ENCODE data around the gene INKA2.

Gene INKA2

DNA sequence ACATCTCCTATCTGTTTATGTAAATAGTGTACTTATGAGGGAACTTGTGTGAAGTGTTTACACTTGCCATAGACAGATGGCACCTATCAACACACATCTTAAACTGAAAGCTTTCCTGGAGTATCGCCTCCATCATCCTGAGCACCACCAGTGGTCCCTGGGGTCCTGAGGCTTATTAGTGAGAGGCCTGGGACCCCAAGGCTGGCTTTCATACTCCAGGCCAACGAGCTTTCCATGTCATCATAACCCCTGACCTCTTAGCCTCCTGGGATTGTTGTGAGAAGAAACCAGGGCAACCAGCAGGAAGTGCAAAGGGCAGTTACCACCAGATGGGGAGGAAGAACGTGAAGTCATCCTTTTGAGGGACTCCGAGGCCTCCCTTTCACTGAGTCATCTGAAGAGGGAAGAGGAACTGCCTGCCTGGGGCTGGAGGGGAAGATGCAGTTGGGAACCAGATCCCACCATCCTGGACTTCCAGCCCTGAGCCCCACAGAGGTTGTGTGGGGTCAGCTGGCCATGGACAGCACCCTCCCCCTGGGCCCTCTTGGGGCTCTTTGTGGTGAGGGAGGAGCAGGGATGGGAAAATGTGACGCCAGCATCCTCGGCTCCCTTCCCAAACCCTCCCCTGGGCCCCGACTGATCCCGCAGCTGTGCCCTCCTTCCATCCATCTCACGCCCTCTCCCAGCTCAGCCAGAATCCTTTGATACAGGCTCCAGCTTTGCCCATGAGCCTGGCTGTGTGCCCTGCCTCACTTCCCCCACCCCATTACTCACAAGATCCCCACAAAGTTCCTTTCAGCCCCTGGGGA lies 5.8 kb downstream of the INKA2 start:
- in situ Hi-C loops (cut with MboI; ENCODE audit: low sequenced_read_pairs), result no loop called here

GRCh38 chr1:111732718-111733117 lies 6.5 kb downstream of the INKA2 start:
- in situ Hi-C loops (cut with MboI; ENCODE audit: low sequenced_read_pairs), result no loop called here

GRCh38 chr1:111731956-111732355 lies 7.2 kb downstream of the INKA2 start:
- in situ Hi-C loops (cut with MboI; ENCODE audit: low sequenced_read_pairs), result no loop called here

DNA sequence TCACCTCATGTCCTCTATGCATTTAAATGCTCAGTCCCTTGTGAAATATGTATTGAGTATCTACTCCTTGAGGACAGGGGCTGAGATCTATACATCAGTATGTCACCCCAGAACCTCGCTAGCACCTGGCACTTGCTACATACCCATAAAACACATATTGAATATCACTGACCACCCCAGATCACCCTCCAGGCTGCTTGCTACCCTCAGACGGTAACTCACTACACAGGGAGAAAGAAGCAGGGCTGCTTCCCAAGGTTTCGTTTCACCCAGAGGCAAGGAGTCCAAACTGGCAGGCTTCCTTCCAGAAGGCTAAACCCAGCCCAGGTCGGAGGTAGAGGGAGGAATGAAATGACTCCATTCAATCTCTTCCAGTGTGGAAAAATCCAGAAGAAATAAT lies 8.5 kb downstream of the INKA2 start:
- in situ Hi-C loops (cut with MboI; ENCODE audit: low sequenced_read_pairs), result no loop called here

- in situ Hi-C loops (cut with MboI; ENCODE audit: low sequenced_read_pairs), result no loop called here
Observed at GRCh38 chr1:111729946-111730681, 9.1 kb downstream of the INKA2 start.

- in situ Hi-C loops (cut with MboI; ENCODE audit: low sequenced_read_pairs), result no loop called here
Observed at GRCh38 chr1:111729271-111729921, 9.8 kb downstream of the INKA2 start.

DNA sequence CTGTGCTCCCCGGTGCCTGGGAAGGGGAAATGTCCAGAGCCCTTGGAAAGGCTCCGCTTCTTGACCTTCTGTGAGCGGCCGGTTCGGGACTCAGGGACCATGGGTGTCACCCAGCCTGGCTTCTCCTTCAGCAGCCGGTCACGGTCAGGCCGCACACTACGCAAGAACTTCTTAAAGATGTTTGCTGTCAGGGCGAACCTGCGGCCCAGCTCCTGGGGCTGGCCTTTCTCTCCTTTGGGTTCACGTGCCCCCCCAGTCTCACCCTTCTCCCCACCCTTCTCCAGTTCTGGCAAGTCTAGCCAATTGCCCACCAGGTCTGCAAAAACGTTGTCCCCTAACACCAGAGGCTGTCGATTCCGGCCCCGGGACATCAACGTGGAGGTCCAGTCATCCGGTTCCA lies 12.1 kb downstream of the INKA2 start:
- in situ Hi-C loops (cut with MboI; ENCODE audit: low sequenced_read_pairs), result no loop called here

DNA sequence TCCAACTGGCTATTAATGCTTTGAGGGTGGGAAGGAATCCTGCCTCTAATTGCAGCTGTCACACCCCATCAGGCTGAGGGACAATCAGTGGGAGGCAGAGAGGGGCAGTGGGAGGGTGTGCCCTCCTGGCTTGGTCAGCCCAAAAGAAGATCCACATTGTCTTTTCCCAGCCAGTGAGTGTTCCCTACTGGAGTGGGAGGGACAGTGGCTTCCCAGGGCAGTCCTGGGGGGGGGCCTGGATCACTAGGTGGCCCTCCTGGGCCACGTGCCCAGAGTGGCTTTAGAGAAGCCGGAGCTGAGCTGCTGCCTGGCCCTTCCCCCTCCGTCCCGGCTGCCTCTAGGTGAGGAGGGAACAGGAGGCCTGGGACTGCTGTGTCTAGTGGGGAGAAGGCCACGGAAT lies 14.0 kb downstream of the INKA2 start:
- in situ Hi-C loops (cut with MboI; ENCODE audit: low sequenced_read_pairs), result no loop called here

DNA sequence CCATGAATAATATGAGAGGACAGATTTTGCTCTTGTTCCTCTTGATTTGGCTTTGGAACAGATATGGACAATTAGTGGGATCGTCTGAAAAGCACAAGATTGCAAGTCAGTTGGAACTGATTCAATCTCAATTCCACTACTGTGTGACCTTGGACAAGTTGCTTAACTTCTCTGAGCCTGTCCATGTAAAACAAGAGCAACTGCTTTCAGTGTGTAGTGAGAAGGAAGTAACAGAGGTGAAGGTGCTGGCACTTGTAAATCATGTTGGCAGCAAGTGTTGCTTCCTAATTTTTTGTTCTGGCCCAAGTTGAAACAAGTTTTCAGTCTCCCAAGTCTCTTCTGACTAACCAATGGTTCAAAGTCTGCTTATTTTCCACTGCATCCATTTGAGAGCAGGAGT lies 15.3 kb downstream of the INKA2 start:
- in situ Hi-C loops (cut with MboI; ENCODE audit: low sequenced_read_pairs), result no loop called here

DNA sequence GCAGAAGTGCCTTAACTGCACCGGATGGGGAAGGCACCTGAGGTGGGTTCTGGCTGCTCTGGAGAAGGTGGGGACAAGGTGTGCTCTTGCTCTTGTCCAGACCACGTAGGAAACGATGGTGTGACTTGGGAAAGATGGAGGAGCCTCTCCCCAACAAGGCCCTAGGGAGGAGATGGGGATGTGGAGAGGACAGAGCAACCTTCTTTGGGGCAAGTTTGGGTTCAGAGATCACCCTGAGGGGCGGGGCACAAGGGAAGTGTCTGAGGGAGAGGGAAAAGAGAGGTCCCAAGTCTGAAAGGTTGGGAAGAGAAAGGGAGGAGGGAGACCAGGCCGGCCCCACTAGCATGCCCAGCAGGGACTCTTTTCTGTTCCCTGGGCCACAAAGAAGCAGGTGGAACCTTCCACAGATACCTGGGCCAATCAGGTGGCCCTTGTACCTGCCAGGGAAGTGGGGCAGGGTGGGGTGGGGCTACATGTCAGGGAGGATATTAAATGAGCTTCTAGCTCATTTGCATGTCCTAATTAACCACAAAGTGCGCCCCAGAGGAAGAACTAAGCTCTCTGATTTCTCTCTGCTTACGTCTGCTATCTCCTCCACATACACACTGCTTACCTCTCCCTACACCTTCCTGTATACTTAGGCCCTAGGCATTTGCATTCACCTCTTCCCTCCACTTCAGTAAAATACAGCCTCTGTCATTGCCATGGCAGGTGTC lies 15.9 kb downstream of the INKA2 start:
- in situ Hi-C loops (cut with MboI; ENCODE audit: low sequenced_read_pairs), result no loop called here

DNA sequence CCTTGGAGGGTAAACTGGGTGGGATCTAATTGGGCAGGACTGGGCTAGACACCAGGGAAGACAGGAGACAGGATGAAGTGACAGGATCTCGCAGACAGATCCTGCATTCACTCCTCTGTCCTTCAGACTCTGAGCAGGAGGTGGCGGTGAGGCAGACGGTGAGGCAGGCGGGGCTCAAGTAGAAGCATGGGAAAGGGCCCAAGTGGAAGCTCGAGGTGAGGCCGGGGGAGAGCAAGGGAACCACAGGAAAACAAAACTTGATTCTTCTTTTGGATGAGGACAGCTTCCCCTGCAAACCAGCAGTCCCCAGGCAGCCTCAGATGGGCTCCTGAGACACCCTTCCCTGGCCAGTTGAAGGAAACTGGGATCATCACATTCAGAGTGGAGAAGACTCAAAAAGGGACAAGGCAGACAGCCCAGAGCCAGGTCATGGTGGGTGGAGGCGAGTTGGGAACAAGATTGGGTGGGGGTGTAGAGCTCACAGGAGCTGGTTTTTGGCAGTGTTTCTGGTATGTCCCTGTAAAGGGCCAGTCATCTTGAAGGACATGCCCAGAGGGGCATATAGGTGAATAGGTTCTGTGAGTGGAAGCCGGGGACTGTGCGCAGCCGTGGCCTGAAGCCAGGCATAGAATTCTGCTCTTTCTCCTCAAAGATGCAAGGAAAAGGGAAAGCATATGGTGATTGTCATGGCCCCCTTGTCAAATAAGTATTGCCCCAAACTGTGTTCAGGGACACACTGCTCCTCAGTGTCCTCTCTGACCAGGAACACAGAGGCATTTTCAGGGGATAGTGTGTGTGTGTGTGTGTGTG lies 18.0 kb downstream of the INKA2 start:
- in situ Hi-C loops (cut with MboI; ENCODE audit: low sequenced_read_pairs), result no loop called here

DNA sequence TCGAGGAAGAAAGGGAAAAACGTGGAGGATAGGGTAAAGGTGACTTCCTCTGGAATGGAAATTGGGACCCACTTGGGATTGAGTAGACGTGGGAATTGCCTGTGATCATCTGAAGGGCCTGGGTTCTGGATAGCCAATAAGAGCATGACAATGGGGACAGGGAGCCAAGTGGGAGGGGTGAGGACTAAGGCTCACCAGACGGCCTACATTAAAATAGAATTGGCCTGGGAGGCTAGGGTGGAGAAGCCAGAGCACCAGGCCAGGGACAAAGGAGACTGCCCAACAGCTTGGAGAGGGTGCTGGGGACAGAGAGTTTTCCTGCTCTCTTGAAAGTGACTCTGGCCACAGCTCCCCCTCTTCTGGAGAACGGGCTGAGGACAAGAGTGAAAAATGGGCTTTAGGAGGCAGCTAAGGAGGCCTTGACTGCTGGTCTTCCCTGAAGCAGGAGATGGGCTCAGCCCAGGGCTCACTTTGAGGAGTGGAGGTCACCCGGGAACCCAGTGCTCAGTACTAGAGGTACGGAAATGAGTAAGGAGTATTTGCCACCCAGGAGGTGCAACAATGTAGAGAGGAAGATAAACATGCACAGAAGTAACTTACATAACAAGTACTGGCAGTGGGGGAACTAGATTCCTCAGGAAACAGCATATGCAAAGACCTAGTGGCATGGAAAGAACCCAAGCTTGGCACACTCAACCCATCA lies 18.8 kb downstream of the INKA2 start:
- in situ Hi-C loops (cut with MboI; ENCODE audit: low sequenced_read_pairs), result no loop called here

DNA sequence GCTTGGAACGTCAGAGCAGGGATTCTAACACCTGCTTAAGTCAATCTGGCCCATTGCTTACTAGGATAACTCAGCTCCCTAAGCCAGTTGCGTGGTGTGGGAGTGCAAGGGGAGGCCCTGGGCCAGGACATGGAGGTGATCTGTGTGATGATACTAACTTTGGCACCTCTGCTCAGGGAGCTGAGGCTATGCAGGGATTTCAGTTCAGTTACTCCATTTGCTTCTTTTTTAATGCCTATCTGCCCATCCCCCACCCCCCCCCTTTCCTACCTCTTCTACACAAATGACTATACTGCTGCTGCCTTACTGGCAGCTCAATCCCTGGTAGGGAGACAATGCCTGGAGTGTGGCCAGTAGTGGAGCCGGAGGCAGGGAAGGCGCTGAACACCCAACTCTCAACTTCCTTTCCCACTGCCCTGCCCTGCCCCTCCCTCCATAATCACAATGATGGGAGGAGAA lies 19.5 kb downstream of the INKA2 start:
- in situ Hi-C loops (cut with MboI; ENCODE audit: low sequenced_read_pairs), result no loop called here

- in situ Hi-C loops (cut with MboI; ENCODE audit: low sequenced_read_pairs), result no loop called here
Observed at GRCh38 chr1:111719135-111719534, 20.1 kb downstream of the INKA2 start.

DNA sequence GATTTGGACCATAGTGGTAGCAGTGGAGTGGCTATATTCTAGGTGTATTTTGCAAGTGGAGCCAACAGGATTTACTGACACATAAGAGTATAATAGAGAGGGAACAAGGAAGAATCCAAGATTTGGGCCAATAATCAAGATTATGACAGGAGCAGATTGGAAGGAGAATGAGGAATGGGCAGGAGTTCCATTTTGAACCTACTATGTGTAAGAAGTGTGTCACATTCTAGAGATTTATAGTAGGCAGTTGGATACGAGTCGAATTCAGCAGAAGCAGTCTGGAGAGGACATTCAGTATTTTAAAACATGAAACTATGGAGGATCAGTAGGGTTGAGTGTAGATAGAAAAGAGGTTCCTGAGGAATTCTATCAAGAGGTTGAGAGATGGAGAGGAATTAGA lies 21.7 kb downstream of the INKA2 start:
- in situ Hi-C loops (cut with MboI; ENCODE audit: low sequenced_read_pairs), result no loop called here

- in situ Hi-C loops (cut with MboI; ENCODE audit: low sequenced_read_pairs), result no loop called here
Observed at GRCh38 chr1:111716333-111716732, 22.9 kb downstream of the INKA2 start.

DNA sequence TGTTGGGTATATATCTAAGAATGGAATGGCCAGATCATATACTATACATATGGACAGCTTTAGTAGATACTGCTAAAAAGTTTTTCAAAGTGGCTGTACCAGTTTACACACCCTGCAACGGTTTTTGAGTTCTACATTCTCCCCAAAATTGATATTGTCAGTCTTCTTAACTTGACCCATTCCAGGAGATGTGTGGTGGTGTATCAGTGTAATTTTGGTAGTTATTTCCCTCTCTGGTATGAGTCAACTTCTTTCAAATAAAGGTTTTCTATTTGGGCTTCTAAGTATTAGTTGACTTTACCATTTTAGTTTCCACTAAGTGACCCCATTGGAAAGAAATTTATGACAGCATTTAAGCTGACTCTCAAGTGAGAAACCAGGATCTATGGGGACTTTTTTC lies 29.2 kb downstream of the INKA2 start:
- in situ Hi-C loops (cut with MboI; ENCODE audit: low sequenced_read_pairs), result no loop called here

DNA sequence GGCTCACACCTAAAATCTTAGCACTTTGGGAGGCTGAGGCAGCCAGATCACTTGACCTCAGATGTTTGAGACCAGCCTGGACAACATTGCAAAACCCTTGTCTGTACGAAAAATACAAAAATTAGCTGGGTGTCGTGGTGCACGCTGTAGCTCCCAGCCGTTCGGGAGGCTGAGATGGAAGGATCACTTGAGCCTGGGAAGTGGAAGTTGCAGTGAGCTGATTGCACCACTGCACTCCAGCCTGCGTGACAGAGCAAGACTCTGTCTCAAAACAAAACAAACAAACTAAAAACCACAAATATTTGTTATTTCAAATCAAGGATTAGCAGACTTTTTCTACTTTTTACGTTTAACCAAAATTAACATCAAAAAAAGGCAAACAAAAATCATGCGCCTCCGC lies 31.3 kb downstream of the INKA2 start:
- in situ Hi-C loops (cut with MboI; ENCODE audit: low sequenced_read_pairs), result no loop called here

- in situ Hi-C loops (cut with MboI; ENCODE audit: low sequenced_read_pairs), result no loop called here
Observed at GRCh38 chr1:111706921-111707320, 32.3 kb downstream of the INKA2 start.

DNA sequence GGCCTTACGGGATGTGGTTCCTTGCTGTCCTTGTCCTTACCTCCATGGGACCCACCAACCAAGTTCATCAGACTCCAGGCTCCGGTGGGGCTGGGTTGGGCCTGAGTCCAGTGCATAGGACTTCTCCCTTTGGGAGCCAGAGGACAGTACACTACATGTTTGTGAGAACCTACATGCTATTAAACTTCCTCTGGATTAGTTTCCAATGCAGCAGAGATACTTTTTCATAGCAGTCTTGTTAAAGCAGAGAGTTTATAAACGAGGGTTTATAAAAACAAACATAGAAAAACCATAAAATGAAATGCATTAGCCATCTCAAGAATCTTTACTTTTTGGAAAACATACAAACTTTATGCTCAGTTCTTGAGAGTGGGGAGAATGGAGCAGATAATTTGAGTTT lies 33.4 kb downstream of the INKA2 start:
- in situ Hi-C loops (cut with MboI; ENCODE audit: low sequenced_read_pairs), result no loop called here

All from hTERT RPE-1 (cell line).